Ramos (cell line): ENCODE data around the gene CDCA4.

Source experiments
- in situ Hi-C: fragments of 300-500 bp; cut with MboI; formaldehyde crosslinking; loops from one replicate; pipeline ENCODE4 v1.14.3; 2022; ENCODE audit warnings: low sequenced_read_pairs; ENCODE audit not compliant: unreplicated experiment

The CDCA4 gene

GRCh38 chr14:105019861-105020814, 745 bp downstream of the CDCA4 start:
- in situ Hi-C loops: no loop called here

- in situ Hi-C loops: no loop called here
Observed at GRCh38 chr14:105018414-105018813, 2.5 kb downstream of the CDCA4 start.

- in situ Hi-C loops: no loop called here
Observed at GRCh38 chr14:105015905-105016304, 5.0 kb downstream of the CDCA4 start.

- in situ Hi-C loops: no loop called here
Observed at GRCh38 chr14:105015242-105015641, 5.6 kb downstream of the CDCA4 start.

- in situ Hi-C loops: no loop called here
Observed at GRCh38 chr14:105014631-105015030, 6.3 kb downstream of the CDCA4 start.

GRCh38 chr14:105014032-105014431, 6.9 kb downstream of the CDCA4 start:
- in situ Hi-C loops: no loop called here

GRCh38 chr14:105013150-105013785, 7.6 kb downstream of the CDCA4 start:
- in situ Hi-C loops: no loop called here

GRCh38 chr14:105012171-105012985, 8.5 kb downstream of the CDCA4 start:
- in situ Hi-C loops: no loop called here

- in situ Hi-C loops: no loop called here
Observed at GRCh38 chr14:105011312-105011990, 9.4 kb downstream of the CDCA4 start.

GRCh38 chr14:105010891-105011291, 10.0 kb downstream of the CDCA4 start:
- in situ Hi-C loops: no loop called here

- in situ Hi-C loops: no loop called here
Observed at GRCh38 chr14:105010106-105010505, 10.8 kb downstream of the CDCA4 start.

GRCh38 chr14:105007593-105008264, 13.2 kb downstream of the CDCA4 start:
- in situ Hi-C loops: no loop called here

- in situ Hi-C loops: no loop called here
Observed at GRCh38 chr14:105006831-105007592, 13.9 kb downstream of the CDCA4 start.

GRCh38 chr14:105005929-105006830, 14.7 kb downstream of the CDCA4 start:
- in situ Hi-C loops: no loop called here

GRCh38 chr14:105005329-105005928, 15.5 kb downstream of the CDCA4 start:
- in situ Hi-C loops: no loop called here

GRCh38 chr14:104999361-104999760, 21.5 kb downstream of the CDCA4 start:
- in situ Hi-C loops: no loop called here

GRCh38 chr14:104998801-104999200, 22.1 kb downstream of the CDCA4 start:
- in situ Hi-C loops: no loop called here
